H54 (cell line): ENCODE results near the gene PCDHB5.
"Not testable (repeated sequence)": the region's sequence is repeated elsewhere in the genome, so short reads cannot be mapped to it uniquely, and the experiment has no call there.

ENCODE experiments used
- DNase-seq: peaks from one replicate; pipeline ENCODE4 v3.0.0; 2011; ENCODE audit warnings: low spot score, mixed read lengths; ENCODE audit not compliant: insufficient read length
- FAIRE-seq: peaks from 3 replicates; lab custom pipeline; 2011; peaks lifted over from hg19 to GRCh38; lab: Jason Lieb, UNC
- POLR2A ChIP-seq: IDR thresholded peaks from 2 replicates; pipeline ENCODE4 v1.6.1; 2011; ENCODE audit warnings: low read depth, mild to moderate bottlenecking, low read length

PCDHB5 gene

GRCh38 chr5:141135030-141135717 is at the start of gene PCDHB5:
Gene PCDHB5, plus strand, starts transcription at chr5:141135206. Its CDS starts 229 bp downstream, at chr5:141135435.
- peak; percentile 89 for FAIRE-seq
- DNase-seq, result peak; percentile 35
- no peak for TF ChIP-seq POLR2A

GRCh38 chr5:141094481-141095262 is 40.3 kb upstream of the PCDHB5 start, which contains the start of gene PCDHB2:
Gene PCDHB2, plus strand, starts transcription at chr5:141094615. Its CDS starts 176 bp downstream, at chr5:141094791.
- TF ChIP-seq POLR2A, result no peak
- FAIRE-seq, result peak; percentile 91
- DNase-seq, result peak; percentile 56

- FAIRE-seq (no peak), DNase-seq (no peak)
- TF ChIP-seq POLR2A, result no peak
These were observed 39.8 kb upstream of the PCDHB5 start for GRCh38 chr5:141095263-141095641.

- not testable (repeated sequence) for DNase-seq, FAIRE-seq
These were observed 38.8 kb upstream of the PCDHB5 start for GRCh38 chr5:141096181-141096580.

GRCh38 chr5:141096586-141096985 is 38.4 kb upstream of the PCDHB5 start:
- not testable (repeated sequence) for DNase-seq, FAIRE-seq

GRCh38 chr5:141100243-141100805 is 34.7 kb upstream of the PCDHB5 start, which contains the start of gene PCDHB3:
Gene PCDHB3, plus strand, starts transcription at chr5:141100473. Its CDS starts 177 bp downstream, at chr5:141100650.
- DNase-seq (peak; percentile 75), FAIRE-seq (peak; percentile 97)
- TF ChIP-seq POLR2A, result no peak

GRCh38 chr5:141101059-141101458 is 33.9 kb upstream of the PCDHB5 start:
- TF ChIP-seq POLR2A, result no peak
- DNase-seq (no peak), FAIRE-seq (no peak)

- FAIRE-seq, DNase-seq: not testable (repeated sequence)
These were observed 32.9 kb upstream of the PCDHB5 start for GRCh38 chr5:141102070-141102469.

- not testable (repeated sequence) for FAIRE-seq
These were observed 32.5 kb upstream of the PCDHB5 start for GRCh38 chr5:141102471-141102870.

GRCh38 chr5:141105350-141105749 is 29.7 kb upstream of the PCDHB5 start:
- FAIRE-seq (no peak), DNase-seq (no peak)
- no peak for TF ChIP-seq POLR2A

More at GRCh38 chr5:141102471-141102870, 32.5 kb upstream of the PCDHB5 start:
- not testable (repeated sequence) for DNase-seq

GRCh38 chr5:141119250-141119649 is 15.8 kb upstream of the PCDHB5 start:
- TF ChIP-seq POLR2A, result no peak
- DNase-seq, result no peak
- no peak for FAIRE-seq

GRCh38 chr5:141121563-141121962 is 13.4 kb upstream of the PCDHB5 start, which contains the start of gene PCDHB4:
Gene PCDHB4, plus strand, starts transcription at chr5:141121818. Its CDS starts 181 bp downstream, at chr5:141121999.
- no peak for FAIRE-seq
- TF ChIP-seq POLR2A, result no peak
- DNase-seq, result no peak

- no peak for TF ChIP-seq POLR2A
- DNase-seq, result no peak
- no peak for FAIRE-seq
These were observed 13.0 kb upstream of the PCDHB5 start for GRCh38 chr5:141121985-141122384.

- FAIRE-seq, DNase-seq: not testable (repeated sequence)
These were observed 11.4 kb upstream of the PCDHB5 start for GRCh38 chr5:141123396-141124135.
